Uterus (tissue), 2 donors: ENCODE data around the gene LDLRAD4.

Experiments
- POLR2A ChIP-seq, 2 donors: fragments of 450-650 bp; IDR thresholded peaks; one replicate each; pipeline ENCODE4 v1.6.1; 2016; ENCODE audit warnings: antibody characterized with exemption in 2 of 2, mild to moderate bottlenecking in 1 of 2, moderate library complexity in 1 of 2
- TF ChIP-seq, protein P1 (sequence below), 4 experiments: fragments of 200-600 bp in 2 of 4; fragments of 450-650 bp in 2 of 4; sonication (generic) in 2 of 4; IDR thresholded peaks; one replicate each; pipeline ENCODE4 v1.5.1; 2016 to 2019; ENCODE audit warnings: antibody characterized with exemption in 4 of 4, mild to moderate bottlenecking in 2 of 4, moderate library complexity in 1 of 4

DNA sequence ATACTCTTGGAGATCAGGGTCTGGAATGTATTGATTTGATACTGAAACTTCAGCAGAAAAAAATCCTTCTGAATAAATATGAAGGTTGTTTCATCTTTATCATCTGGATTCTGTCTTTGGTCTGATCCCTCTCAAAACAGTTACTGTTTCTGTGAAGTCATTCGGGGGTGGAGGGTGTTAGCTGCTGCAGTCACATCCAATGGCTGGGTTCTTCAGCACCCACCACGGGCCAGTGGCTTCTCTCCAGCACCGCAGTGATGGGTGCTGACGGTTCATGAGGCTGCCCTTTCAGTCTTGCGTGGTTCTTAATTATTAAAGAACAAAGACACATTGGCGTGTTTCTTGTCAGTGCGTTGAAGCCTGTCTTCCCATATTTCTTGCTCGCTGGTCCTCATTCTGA, 148.0 kb downstream of the LDLRAD4 start:
- TF ChIP-seq, protein P1, sequence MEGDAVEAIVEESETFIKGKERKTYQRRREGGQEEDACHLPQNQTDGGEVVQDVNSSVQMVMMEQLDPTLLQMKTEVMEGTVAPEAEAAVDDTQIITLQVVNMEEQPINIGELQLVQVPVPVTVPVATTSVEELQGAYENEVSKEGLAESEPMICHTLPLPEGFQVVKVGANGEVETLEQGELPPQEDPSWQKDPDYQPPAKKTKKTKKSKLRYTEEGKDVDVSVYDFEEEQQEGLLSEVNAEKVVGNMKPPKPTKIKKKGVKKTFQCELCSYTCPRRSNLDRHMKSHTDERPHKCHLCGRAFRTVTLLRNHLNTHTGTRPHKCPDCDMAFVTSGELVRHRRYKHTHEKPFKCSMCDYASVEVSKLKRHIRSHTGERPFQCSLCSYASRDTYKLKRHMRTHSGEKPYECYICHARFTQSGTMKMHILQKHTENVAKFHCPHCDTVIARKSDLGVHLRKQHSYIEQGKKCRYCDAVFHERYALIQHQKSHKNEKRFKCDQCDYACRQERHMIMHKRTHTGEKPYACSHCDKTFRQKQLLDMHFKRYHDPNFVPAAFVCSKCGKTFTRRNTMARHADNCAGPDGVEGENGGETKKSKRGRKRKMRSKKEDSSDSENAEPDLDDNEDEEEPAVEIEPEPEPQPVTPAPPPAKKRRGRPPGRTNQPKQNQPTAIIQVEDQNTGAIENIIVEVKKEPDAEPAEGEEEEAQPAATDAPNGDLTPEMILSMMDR (IDR thresholded peaks at IDR 0.05), result no peak
- no peak for TF ChIP-seq POLR2A (IDR thresholded peaks at IDR 0.05)
